Measurements from ENCODE around the gene ADARB1. TPM values are rescaled to one million over a fixed set of nuclear protein-coding genes. Genes with fewer than 3 reads are reported as not detected.

Gene ADARB1
- total and polyA plus RNA-seq, 2 experiments from 2014 or later = 4.8 to 14.8 TPM

GRCh38 chr21:45048968-45049367 is 25.4 kb upstream of the ADARB1 start:
- H3K27me3 Mint-ChIP-seq (ENCODE audit: insufficient read depth, low read depth, poor library complexity) = peaks cover 4% of the 10 kb centered on the region
- Histone ChIP-seq H3K36me3 (ENCODE audit: insufficient read depth) (no peaks in the 10 kb centered on the region), H3F3A (replicated peaks; ENCODE audit: low read depth) (no peaks in the 10 kb centered on the region), H3K79me2 (replicated peaks; ENCODE audit: insufficient read depth) (no peaks in the 10 kb centered on the region), H2AFZ (no peak overlapping the region), H3K4me1 (ENCODE audit: insufficient read depth) (peaks cover 17% of the 10 kb centered on the region), H3K27ac (ENCODE audit: low read depth) (no peak overlapping the region), H3K9me2 (ENCODE audit: insufficient read depth) (no peaks in the 10 kb centered on the region), H3K27me3 (ENCODE audit: insufficient read depth) (no peaks in the 10 kb centered on the region), H3K4me2 (no peak overlapping the region), H3K4me3 (no peak overlapping the region), H4K20me1 (replicated peaks; ENCODE audit: insufficient read depth) (no peaks in the 10 kb centered on the region)
- TF ChIP-seq ETS1 (IDR thresholded peaks at IDR 0.05) = no peak
- H3K4me1 Mint-ChIP-seq = peaks cover 28% of the 10 kb centered on the region
- DNase-seq (ENCODE audit: low spot score) (no peak), ATAC-seq (no peak)
- peaks cover 11% of the 10 kb centered on the region; the same call in 2 of the 3 replicates for H3K9me3 Mint-ChIP-seq
- no peak overlapping the region for H3K27ac Mint-ChIP-seq
- no peak overlapping the region for H3K4me3 Mint-ChIP-seq
- H3K36me3 Mint-ChIP-seq (ENCODE audit: low read depth) = no peaks in the 10 kb centered on the region; the same call in 2 of the 3 replicates

- H3K36me3 Mint-ChIP-seq (ENCODE audit: low read depth) = no peaks in the 10 kb centered on the region; the same call in 2 of the 3 replicates
- peaks cover 28% of the 10 kb centered on the region for H3K4me1 Mint-ChIP-seq
- H3F3A ChIP-seq (replicated peaks; ENCODE audit: low read depth) = no peaks in the 10 kb centered on the region
- no peak overlapping the region for H3K27ac ChIP-seq (ENCODE audit: low read depth)
- H3K4me3 Mint-ChIP-seq = no peak overlapping the region
- H3K27me3 Mint-ChIP-seq (ENCODE audit: insufficient read depth, low read depth, poor library complexity) = peaks cover 4% of the 10 kb centered on the region
- H3K27me3 ChIP-seq (ENCODE audit: insufficient read depth) = no peaks in the 10 kb centered on the region
- peaks cover 11% of the 10 kb centered on the region; the same call in 2 of the 3 replicates for H3K9me3 Mint-ChIP-seq
- peaks cover 17% of the 10 kb centered on the region for H3K4me1 ChIP-seq (ENCODE audit: insufficient read depth)
- H3K4me2 ChIP-seq = no peak overlapping the region
- no peaks in the 10 kb centered on the region for H3K79me2 ChIP-seq (replicated peaks; ENCODE audit: insufficient read depth)
- H4K20me1 ChIP-seq (replicated peaks; ENCODE audit: insufficient read depth) = no peaks in the 10 kb centered on the region
- no peaks in the 10 kb centered on the region for H3K9me2 ChIP-seq (ENCODE audit: insufficient read depth)
- H2AFZ ChIP-seq = peak overlapping the region; percentile 43; the same call in 1 of the 2 replicates
- H3K4me3 ChIP-seq = no peak overlapping the region
- DNase-seq (ENCODE audit: low spot score) (no peak), ATAC-seq (peak; percentile 61)
- H3K36me3 ChIP-seq (ENCODE audit: insufficient read depth) = no peaks in the 10 kb centered on the region
- H3K27ac Mint-ChIP-seq = no peak overlapping the region
- TF ChIP-seq REST (IDR thresholded peaks at IDR 0.05; ENCODE audit: unreplicated experiment) = no peak
- no peak for TF ChIP-seq ZNF114 (CRISPR knock-in tag; IDR thresholded peaks at IDR 0.05)
- no peak for TF ChIP-seq CTCF (conservative IDR thresholded peaks at IDR 0.05; ENCODE audit: low read depth in 2 of 2)
- no peak for TF ChIP-seq ZNF462 (CRISPR knock-in tag; IDR thresholded peaks at IDR 0.05)
- TF ChIP-seq JUNB (IDR thresholded peaks at IDR 0.05; ENCODE audit: unreplicated experiment) = no peak
- no peak for TF ChIP-seq POLR2AphosphoS5 (IDR thresholded peaks at IDR 0.05; ENCODE audit: low read depth)
- no peak for TF ChIP-seq STAT1 (IDR thresholded peaks at IDR 0.05; ENCODE audit: unreplicated experiment)
Observed at GRCh38 chr21:45049714-45050344, 24.6 kb upstream of the ADARB1 start.
